ENCODE data around the gene GMIP.

GMIP gene

GRCh38 chr19:19636573-19637185 lies 6.8 kb downstream of the GMIP start:
- no peaks in the 10 kb centered on the region for H3K9me3 ChIP-seq (ENCODE audit: severe bottlenecking)
- no peak overlapping the region for H3K4me3 ChIP-seq (ENCODE audit: low read depth, low read length)
- no peaks in the 10 kb centered on the region for H3K27me3 ChIP-seq (ENCODE audit: insufficient read depth, low read depth, severe bottlenecking)
- H3K36me3 ChIP-seq = peaks cover 6% of the 10 kb centered on the region
- TF ChIP-seq, protein P1, sequence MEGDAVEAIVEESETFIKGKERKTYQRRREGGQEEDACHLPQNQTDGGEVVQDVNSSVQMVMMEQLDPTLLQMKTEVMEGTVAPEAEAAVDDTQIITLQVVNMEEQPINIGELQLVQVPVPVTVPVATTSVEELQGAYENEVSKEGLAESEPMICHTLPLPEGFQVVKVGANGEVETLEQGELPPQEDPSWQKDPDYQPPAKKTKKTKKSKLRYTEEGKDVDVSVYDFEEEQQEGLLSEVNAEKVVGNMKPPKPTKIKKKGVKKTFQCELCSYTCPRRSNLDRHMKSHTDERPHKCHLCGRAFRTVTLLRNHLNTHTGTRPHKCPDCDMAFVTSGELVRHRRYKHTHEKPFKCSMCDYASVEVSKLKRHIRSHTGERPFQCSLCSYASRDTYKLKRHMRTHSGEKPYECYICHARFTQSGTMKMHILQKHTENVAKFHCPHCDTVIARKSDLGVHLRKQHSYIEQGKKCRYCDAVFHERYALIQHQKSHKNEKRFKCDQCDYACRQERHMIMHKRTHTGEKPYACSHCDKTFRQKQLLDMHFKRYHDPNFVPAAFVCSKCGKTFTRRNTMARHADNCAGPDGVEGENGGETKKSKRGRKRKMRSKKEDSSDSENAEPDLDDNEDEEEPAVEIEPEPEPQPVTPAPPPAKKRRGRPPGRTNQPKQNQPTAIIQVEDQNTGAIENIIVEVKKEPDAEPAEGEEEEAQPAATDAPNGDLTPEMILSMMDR (IDR thresholded peaks at IDR 0.05; ENCODE audit: low read depth, low read length) = no peak
- H3K27ac ChIP-seq = no peak overlapping the region
- DNase-seq = no peak

DNA sequence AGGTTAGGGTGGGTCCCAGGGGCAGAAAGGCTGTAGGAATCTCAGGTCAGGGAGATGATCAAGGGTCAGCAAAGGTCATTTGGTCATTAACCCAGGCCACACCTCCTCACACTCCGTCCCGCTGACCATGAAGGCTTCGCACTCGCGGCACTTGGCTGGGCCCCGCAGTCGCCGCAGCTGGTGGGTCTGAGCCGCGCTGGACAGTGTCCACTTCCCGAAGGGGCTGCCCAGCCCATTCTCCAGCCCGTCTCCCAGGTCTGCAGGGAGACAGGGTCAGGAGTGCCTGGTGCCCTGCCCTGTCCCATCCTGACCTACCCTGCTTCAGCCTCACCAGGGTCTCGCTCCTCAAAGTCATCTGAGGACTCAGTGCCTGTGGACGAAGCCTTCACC lies 8.1 kb downstream of the GMIP start:
- no peak for DNase-seq
- peaks cover 6% of the 10 kb centered on the region for H3K36me3 ChIP-seq
- no peaks in the 10 kb centered on the region for H3K27me3 ChIP-seq (ENCODE audit: insufficient read depth, low read depth, severe bottlenecking)
- TF ChIP-seq, protein P1 (IDR thresholded peaks at IDR 0.05; ENCODE audit: low read depth, low read length) = no peak
- no peak overlapping the region for H3K4me3 ChIP-seq (ENCODE audit: low read depth, low read length)
- no peak overlapping the region for H3K27ac ChIP-seq
- no peaks in the 10 kb centered on the region for H3K9me3 ChIP-seq (ENCODE audit: severe bottlenecking)

DNA sequence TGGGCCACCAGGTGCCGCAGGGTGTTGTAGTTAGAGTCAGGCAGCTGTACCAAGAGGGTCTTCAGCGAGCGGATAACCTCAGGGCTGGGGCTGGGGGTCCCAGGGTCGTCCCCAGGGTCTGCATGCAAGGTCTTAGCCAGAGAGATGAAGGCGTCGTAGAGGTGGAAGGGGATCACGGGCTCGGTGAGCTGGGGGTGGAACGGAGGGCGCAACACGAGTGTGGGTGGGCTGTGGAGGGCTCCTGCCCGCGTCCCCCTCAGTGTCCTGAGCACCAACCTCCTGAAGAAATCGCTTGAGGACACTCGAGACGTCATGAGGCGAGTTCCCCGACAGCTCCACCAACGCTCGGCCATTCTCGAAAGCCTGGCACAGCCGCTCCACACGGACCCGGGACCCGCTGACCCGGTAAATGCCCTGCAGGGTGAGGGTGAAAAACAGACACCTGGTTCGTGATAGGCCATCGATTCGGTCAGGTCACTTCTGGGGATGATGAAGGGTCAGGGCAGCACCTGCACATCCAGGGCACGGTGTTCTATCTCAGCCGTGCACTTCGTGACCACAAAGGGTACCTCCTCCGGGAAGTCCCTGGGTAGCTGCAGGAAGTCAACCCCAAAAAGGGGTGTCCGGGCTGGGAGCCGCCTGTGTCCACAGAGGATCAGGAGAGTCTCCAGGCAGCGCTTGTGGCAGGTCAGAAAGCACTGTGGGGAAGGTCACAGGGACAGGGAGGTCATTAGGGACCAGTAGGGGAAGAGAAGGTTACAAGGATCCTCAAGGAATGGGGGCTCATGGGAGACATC lies 8.7 kb downstream of the GMIP start:
- Histone ChIP-seq H3K36me3 (peaks cover 6% of the 10 kb centered on the region), H3K27ac (no peak overlapping the region), H3K9me3 (ENCODE audit: severe bottlenecking) (no peaks in the 10 kb centered on the region), H3K27me3 (ENCODE audit: insufficient read depth, low read depth, severe bottlenecking) (no peaks in the 10 kb centered on the region), H3K4me3 (ENCODE audit: low read depth, low read length) (no peak overlapping the region)
- DNase-seq = no peak
- TF ChIP-seq, protein P1 (IDR thresholded peaks at IDR 0.05; ENCODE audit: low read depth, low read length) = no peak

DNA sequence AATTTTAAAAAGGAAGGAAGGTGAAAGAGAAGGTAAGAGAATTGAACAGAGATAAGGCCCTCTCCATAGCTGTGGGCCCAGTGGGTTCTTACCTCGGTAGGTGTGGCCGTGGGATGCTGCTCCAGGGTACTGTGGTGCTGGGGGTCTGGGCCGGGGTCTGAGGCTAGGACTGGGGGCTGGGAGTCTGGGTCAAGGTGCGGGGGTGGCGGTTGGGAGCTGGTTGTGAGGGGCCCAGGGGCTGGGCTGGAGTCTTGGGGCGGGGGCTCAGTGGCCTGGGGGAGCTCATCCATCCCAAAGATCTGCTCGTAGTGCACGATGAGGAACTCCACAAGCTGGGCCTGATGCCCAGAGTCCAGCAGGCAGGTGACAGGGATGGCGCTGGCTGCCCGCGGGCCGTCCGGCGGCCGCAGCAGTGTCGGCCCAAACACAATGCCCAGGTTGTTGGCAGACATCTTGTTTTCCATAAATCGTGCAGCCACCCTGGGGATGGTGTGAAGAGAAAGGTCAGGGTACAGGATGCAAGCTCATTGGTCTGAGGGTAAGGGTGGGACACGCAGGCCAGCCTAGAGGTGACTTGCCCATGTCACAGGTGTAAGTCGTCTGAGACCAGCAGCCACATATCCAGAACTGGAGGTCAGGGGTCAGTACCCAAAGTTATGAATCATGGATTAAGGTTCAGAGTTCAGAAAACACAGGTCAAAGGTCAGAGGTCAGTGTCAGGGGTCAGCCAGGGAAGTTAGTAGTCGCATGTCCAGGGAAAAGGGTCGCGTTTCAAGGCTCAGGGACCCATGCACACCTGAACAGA lies 9.5 kb downstream of the GMIP start:
- Histone ChIP-seq H3K9me3 (ENCODE audit: severe bottlenecking) (no peaks in the 10 kb centered on the region), H3K27me3 (ENCODE audit: insufficient read depth, low read depth, severe bottlenecking) (no peaks in the 10 kb centered on the region), H3K4me3 (ENCODE audit: low read depth, low read length) (no peak overlapping the region), H3K27ac (no peak overlapping the region), H3K36me3 (peaks cover 6% of the 10 kb centered on the region)
- TF ChIP-seq, protein P1 (IDR thresholded peaks at IDR 0.05; ENCODE audit: low read depth, low read length) = no peak
- no peak for DNase-seq

DNA sequence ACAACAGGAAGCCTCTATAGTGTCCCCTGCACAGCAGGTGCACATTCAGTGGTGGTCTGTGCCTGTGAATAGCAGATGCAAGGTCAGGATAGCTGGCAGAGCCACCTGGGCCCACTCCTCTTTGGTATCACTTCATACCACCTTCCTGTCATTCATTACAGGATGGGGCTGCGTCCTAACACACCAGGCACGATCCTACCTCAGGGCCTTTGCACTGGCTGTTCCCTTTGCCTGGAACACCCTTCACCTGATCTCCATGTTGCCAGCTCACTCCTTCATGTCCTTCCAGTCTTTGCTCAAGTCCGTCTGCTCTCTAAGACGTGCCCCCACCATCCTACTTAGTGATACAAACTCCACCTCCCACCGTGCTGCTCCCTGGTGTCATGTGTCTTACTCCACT lies 10.8 kb downstream of the GMIP start:
- no peak for DNase-seq
- Histone ChIP-seq H3K27ac (no peak overlapping the region), H3K9me3 (ENCODE audit: severe bottlenecking) (no peaks in the 10 kb centered on the region), H3K4me3 (ENCODE audit: low read depth, low read length) (no peak overlapping the region), H3K27me3 (ENCODE audit: insufficient read depth, low read depth, severe bottlenecking) (no peaks in the 10 kb centered on the region), H3K36me3 (peaks cover 6% of the 10 kb centered on the region)
- TF ChIP-seq, protein P1 (IDR thresholded peaks at IDR 0.05; ENCODE audit: low read depth, low read length) = no peak
